ENCODE measurements around the gene S100A2. TPM values are rescaled to one million over a fixed set of nuclear protein-coding genes. Genes with fewer than 3 reads are reported as not detected.
A peak's percentile ranks its signal among the peaks of the same experiment; 100 is the strongest.

Gene S100A2
- total RNA-seq, 1 donor from 2014 or later, result 2.0 TPM

- intact Hi-C loops (cut with micrococcal nuclease), result no loop called here
- POLR2A ChIA-PET, result interaction anchor here (0.7 to 0.8 kb wide), 3 partner anchors 8 to 525 kb away, joined by 3 to 7 read pairs (median 4); no protein-coding TSS in a partner anchor
- Mint-ChIP-seq H3K27ac (peak overlapping the region; percentile 71), H3K4me1 (peaks cover 39% of the 10 kb centered on the region), H3K9me3 (no peaks in the 10 kb centered on the region), H3K27me3 (no peaks in the 10 kb centered on the region), H3K4me3 (no peak overlapping the region), H3K36me3 (ENCODE audit: low read depth) (no peaks in the 10 kb centered on the region)
- DNase-seq (no peak), ATAC-seq (ENCODE audit: low read depth) (peak; percentile 10)
- TF ChIP-seq, protein P1, sequence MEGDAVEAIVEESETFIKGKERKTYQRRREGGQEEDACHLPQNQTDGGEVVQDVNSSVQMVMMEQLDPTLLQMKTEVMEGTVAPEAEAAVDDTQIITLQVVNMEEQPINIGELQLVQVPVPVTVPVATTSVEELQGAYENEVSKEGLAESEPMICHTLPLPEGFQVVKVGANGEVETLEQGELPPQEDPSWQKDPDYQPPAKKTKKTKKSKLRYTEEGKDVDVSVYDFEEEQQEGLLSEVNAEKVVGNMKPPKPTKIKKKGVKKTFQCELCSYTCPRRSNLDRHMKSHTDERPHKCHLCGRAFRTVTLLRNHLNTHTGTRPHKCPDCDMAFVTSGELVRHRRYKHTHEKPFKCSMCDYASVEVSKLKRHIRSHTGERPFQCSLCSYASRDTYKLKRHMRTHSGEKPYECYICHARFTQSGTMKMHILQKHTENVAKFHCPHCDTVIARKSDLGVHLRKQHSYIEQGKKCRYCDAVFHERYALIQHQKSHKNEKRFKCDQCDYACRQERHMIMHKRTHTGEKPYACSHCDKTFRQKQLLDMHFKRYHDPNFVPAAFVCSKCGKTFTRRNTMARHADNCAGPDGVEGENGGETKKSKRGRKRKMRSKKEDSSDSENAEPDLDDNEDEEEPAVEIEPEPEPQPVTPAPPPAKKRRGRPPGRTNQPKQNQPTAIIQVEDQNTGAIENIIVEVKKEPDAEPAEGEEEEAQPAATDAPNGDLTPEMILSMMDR (IDR thresholded peaks at IDR 0.05), result no peak
- CTCF ChIA-PET, result no interaction called here
These were observed 40.5 kb upstream of the S100A2 start for GRCh38 chr1:153606194-153606593.

DNA sequence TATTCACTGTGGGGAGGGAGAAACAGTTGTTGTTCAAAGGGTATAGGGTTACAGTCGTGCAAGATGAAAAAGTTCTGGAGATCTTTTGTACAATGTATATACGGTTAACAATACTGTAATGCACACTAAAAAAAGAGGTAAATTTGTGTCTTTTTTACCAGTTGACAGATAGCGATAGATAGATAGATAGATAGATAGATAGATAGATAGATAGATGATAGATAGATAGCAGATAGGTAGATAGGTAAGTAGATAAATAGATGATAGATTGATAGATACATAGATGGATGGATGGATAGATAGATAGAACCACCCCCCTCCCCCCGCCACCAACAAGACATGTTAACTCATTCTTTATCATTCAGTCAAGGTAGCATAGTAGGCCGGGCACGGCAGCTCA is 37.1 kb upstream of the S100A2 start:
- TF ChIP-seq, protein P1 (IDR thresholded peaks at IDR 0.05), result no peak
- Mint-ChIP-seq H3K9me3 (no peaks in the 10 kb centered on the region), H3K4me1 (peaks cover 61% of the 10 kb centered on the region), H3K4me3 (no peak overlapping the region), H3K27ac (no peak overlapping the region), H3K27me3 (no peaks in the 10 kb centered on the region), H3K36me3 (ENCODE audit: low read depth) (no peaks in the 10 kb centered on the region)
- intact Hi-C loops (cut with micrococcal nuclease), result no loop called here
- CTCF ChIA-PET, result no interaction called here
- POLR2A ChIA-PET, result interaction anchor here (0.7 to 3.9 kb wide), 2 partner anchors 31 to 247 kb away, joined by 9 to 21 read pairs; partner anchors contain the start of gene CHTOP
- no peak for DNase-seq
- no peak for ATAC-seq (ENCODE audit: low read depth)

- Mint-ChIP-seq H3K9me3 (no peaks in the 10 kb centered on the region), H3K27me3 (no peaks in the 10 kb centered on the region), H3K4me1 (peaks cover 55% of the 10 kb centered on the region), H3K36me3 (ENCODE audit: low read depth) (no peaks in the 10 kb centered on the region), H3K4me3 (peak overlapping the region; percentile 20), H3K27ac (peak overlapping the region; percentile 90)
- intact Hi-C loops (cut with micrococcal nuclease), result loop anchor here (1.0 to 2.0 kb wide), 4 partner anchors 27 to 71 kb away; partner anchors contain the start of genes CHTOP and SNAPIN
- ChIA-PET POLR2A (interaction anchor here (0.9 to 5.8 kb wide), 13 partner anchors 8 to 391 kb away, joined by 3 to 138 read pairs (median 10); partner anchors contain the start of genes CHTOP, INTS3, RPS27 and S100A1), CTCF (interaction anchor here (1.0 to 2.2 kb wide), 3 partner anchors 11 to 31 kb away, joined by 4 to 9 read pairs (median 4); no protein-coding TSS in a partner anchor)
- TF ChIP-seq, protein P1 (IDR thresholded peaks at IDR 0.05), result no peak
- no peak for ATAC-seq (ENCODE audit: low read depth)
- DNase-seq, result no peak
These were observed 34.2 kb upstream of the S100A2 start for GRCh38 chr1:153599847-153600246.

- H3K4me1 Mint-ChIP-seq, result peaks cover 48% of the 10 kb centered on the region
These were observed 32.9 kb upstream of the S100A2 start for GRCh38 chr1:153598309-153599172.

More at GRCh38 chr1:153598309-153599172, 32.9 kb upstream of the S100A2 start:
- Mint-ChIP-seq H3K36me3 (ENCODE audit: low read depth) (no peaks in the 10 kb centered on the region), H3K9me3 (no peaks in the 10 kb centered on the region), H3K27me3 (no peaks in the 10 kb centered on the region), H3K4me3 (peak overlapping the region; percentile 73), H3K27ac (peak overlapping the region; percentile 96)
- intact Hi-C loops (cut with micrococcal nuclease), result loop anchor here (1.0 to 2.0 kb wide), 5 partner anchors 26 to 393 kb away; partner anchors contain the start of genes CHTOP and SNAPIN
- ATAC-seq (ENCODE audit: low read depth) (peak; percentile 92), DNase-seq (peak; percentile 57)
- ChIA-PET CTCF (interaction anchor here (0.6 to 2.2 kb wide), 8 partner anchors 26 to 674 kb away, joined by 3 to 9 read pairs (median 4); partner anchors contain the start of genes CHTOP, HAX1 and S100A13), POLR2A (interaction anchor here (0.6 to 5.8 kb wide), 27 partner anchors 8 to 392 kb away, joined by 3 to 138 read pairs (median 5); partner anchors contain the start of genes CHTOP, CREB3L4, INTS3 and RPS27)
- TF ChIP-seq, protein P1 (IDR thresholded peaks at IDR 0.05), result no peak

Measured in activated B cell treated with CpG ODN at 0.5 μM for 24 hours (primary cell).